Stimulated activated effector memory CD8-positive, alpha-beta T cell treated with anti-CD3 and anti-CD28 coated beads, Interleukin-12 subunit alpha, Interleukin-12 subunit beta, amount 100 ng/mL, for 72 hours (primary cell): ENCODE results near the gene GSX2.
"Not testable (repeated sequence)": the region's sequence is repeated elsewhere in the genome, so short reads cannot be mapped to it uniquely, and the experiment has no call there.

Source experiments
- ATAC-seq: fragments of 150-1000 bp; cut with Tn5 transposase; 2 replicates; pipeline ENCODE4 v1.10.0; 2021
- DNase-seq, 2 donors: peaks; one replicate each; pipeline ENCODE4 v3.0.0; 2021 to 2022; ENCODE audit warnings: low spot score in 2 of 2
- H3K27ac Mint-ChIP-seq: one replicate; pipeline ENCODE4 v1.8.0; 2022; ENCODE audit warnings: mild to moderate bottlenecking, mixed read lengths
- H3K36me3 Mint-ChIP-seq: one replicate; pipeline ENCODE4 v1.8.0; 2022; ENCODE audit warnings: mild to moderate bottlenecking, mixed read lengths
- H3K4me1 Mint-ChIP-seq: one replicate; pipeline ENCODE4 v1.8.0; 2022; ENCODE audit warnings: mixed read lengths
- H3K4me3 Mint-ChIP-seq: one replicate; pipeline ENCODE4 v1.8.0; 2022; ENCODE audit warnings: mild to moderate bottlenecking, mixed read lengths
- H3K9me3 Mint-ChIP-seq: one replicate; pipeline ENCODE4 v1.8.0; 2022; ENCODE audit warnings: mixed read lengths

The GSX2 gene

GRCh38 chr4:54099748-54100574, at the start of gene GSX2:
TSS of gene GSX2 (plus strand) at chr4:54100163. CDS start at chr4:54100345, 182 bp downstream.
- H3K4me3 Mint-ChIP-seq: peak within 1 kb of the TSS; percentile 61
- no peaks in the 10 kb centered on the region for H3K9me3 Mint-ChIP-seq
- ATAC-seq (peak; percentile 22), DNase-seq (no peak)
- H3K36me3 Mint-ChIP-seq: no peaks in the 10 kb centered on the region
- no peak within 1 kb of the TSS for H3K27ac Mint-ChIP-seq
- peaks cover 53% of the 10 kb centered on the region for H3K4me1 Mint-ChIP-seq

GRCh38 chr4:54050214-54050904, 49.6 kb upstream of the GSX2 start:
- no peak for ATAC-seq
- no peak overlapping the region for H3K4me3 Mint-ChIP-seq
- H3K4me1 Mint-ChIP-seq: peaks cover 42% of the 10 kb centered on the region
- no peak overlapping the region for H3K27ac Mint-ChIP-seq
- H3K9me3 Mint-ChIP-seq: no peaks in the 10 kb centered on the region
- no peak for DNase-seq
- H3K36me3 Mint-ChIP-seq: peaks cover 35% of the 10 kb centered on the region

- H3K36me3 Mint-ChIP-seq: peaks cover 21% of the 10 kb centered on the region
- not testable (repeated sequence) for H3K4me3 Mint-ChIP-seq, DNase-seq, H3K9me3 Mint-ChIP-seq, H3K27ac Mint-ChIP-seq, ATAC-seq
- H3K4me1 Mint-ChIP-seq: peaks cover 68% of the 10 kb centered on the region
These were observed 46.6 kb upstream of the GSX2 start for GRCh38 chr4:54053322-54053721.

- Mint-ChIP-seq H3K4me1 (peaks cover 70% of the 10 kb centered on the region), H3K36me3 (peaks cover 20% of the 10 kb centered on the region), H3K4me3 (no peak overlapping the region), H3K9me3 (no peaks in the 10 kb centered on the region), H3K27ac (no peak overlapping the region)
- no peak for DNase-seq
- no peak for ATAC-seq
These were observed 45.5 kb upstream of the GSX2 start for GRCh38 chr4:54054501-54054900.

DNA sequence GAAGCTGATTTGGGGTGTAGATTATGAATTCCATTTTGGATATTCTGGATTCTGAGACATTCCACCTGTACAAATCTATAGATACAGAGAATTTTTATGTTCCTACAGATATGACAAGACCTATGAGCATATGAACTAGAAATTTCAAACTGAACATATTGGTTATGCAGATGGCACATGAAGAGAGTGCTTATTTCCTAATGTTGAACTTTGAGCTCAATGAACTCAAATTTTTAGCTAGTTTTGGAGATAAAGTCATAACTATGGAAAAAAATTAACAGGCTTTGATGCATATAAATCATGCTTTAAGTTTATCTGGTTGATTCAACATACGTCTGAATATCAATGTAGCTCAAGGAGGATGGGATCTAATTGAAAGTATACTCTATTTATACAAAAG, 44.5 kb upstream of the GSX2 start:
- Mint-ChIP-seq H3K36me3 (peaks cover 29% of the 10 kb centered on the region), H3K9me3 (no peaks in the 10 kb centered on the region)

DNA sequence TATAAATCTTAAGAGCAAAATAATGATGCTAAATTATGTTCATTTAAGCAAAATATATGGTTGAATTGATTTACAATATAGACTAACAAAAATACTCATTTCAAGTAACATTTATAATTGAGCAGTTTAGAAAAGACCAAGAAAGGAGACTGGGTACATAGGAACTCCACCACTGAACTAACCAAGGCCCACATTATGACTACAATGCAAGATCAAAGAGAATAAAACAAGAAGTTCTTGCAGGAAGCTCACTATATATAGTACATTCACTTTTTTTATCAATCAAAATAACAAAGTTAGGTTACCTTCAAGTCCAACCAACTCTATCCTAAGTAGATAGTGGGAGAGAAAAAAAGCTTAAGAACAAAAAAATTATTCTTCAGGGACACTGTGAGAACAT, 43.6 kb upstream of the GSX2 start:
- no peak overlapping the region for H3K27ac Mint-ChIP-seq
- H3K4me1 Mint-ChIP-seq: peaks cover 66% of the 10 kb centered on the region
- H3K36me3 Mint-ChIP-seq: peaks cover 34% of the 10 kb centered on the region
- ATAC-seq (peak; percentile 40), DNase-seq (no peak)
- H3K4me3 Mint-ChIP-seq: peak overlapping the region; percentile 65
- no peaks in the 10 kb centered on the region for H3K9me3 Mint-ChIP-seq

More for the DNA sequence above, 44.5 kb upstream of the GSX2 start:
- ATAC-seq: no peak
- H3K4me1 Mint-ChIP-seq: peaks cover 71% of the 10 kb centered on the region
- DNase-seq: no peak
- H3K4me3 Mint-ChIP-seq: no peak overlapping the region
- no peak overlapping the region for H3K27ac Mint-ChIP-seq

- peaks cover 49% of the 10 kb centered on the region for H3K36me3 Mint-ChIP-seq
- peak overlapping the region; percentile 65 for H3K4me3 Mint-ChIP-seq
- H3K4me1 Mint-ChIP-seq: peaks cover 66% of the 10 kb centered on the region
- H3K9me3 Mint-ChIP-seq: no peaks in the 10 kb centered on the region
- peak; percentile 85 for ATAC-seq
- DNase-seq: no peak
- H3K27ac Mint-ChIP-seq: no peak overlapping the region
These were observed 41.8 kb upstream of the GSX2 start for GRCh38 chr4:54058171-54058570.

DNA sequence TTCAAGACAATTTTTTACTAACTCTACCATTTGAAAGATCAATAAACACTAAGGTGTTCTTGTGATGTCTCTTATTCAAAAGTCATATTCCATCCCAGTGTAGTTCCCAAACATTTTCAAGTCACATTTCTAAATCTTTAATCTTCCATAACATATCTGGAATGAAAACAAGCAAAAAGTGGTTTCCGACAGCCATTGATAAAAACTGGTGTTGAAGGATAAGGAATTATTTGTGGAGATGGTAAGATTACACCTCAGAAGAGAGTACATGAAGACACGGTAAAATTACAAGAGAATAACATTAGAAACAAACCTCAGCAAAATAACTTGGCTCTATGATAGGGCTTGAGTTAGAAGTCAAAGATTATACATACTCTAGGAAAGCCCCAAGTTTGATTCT, 39.8 kb upstream of the GSX2 start:
- Mint-ChIP-seq H3K4me1 (peaks cover 57% of the 10 kb centered on the region), H3K27ac (no peak overlapping the region), H3K36me3 (peaks cover 62% of the 10 kb centered on the region), H3K4me3 (peak overlapping the region; percentile 89), H3K9me3 (no peaks in the 10 kb centered on the region)
- DNase-seq (no peak), ATAC-seq (no peak)

- no peak overlapping the region for H3K27ac Mint-ChIP-seq
- peaks cover 61% of the 10 kb centered on the region for H3K36me3 Mint-ChIP-seq
- peak overlapping the region; percentile 89 for H3K4me3 Mint-ChIP-seq
- peaks cover 59% of the 10 kb centered on the region for H3K4me1 Mint-ChIP-seq
- ATAC-seq (no peak), DNase-seq (no peak)
- H3K9me3 Mint-ChIP-seq: no peaks in the 10 kb centered on the region
These were observed 38.9 kb upstream of the GSX2 start for GRCh38 chr4:54061067-54061466.

GRCh38 chr4:54061873-54062272, 38.1 kb upstream of the GSX2 start:
- H3K4me1 Mint-ChIP-seq: peaks cover 53% of the 10 kb centered on the region
- H3K27ac Mint-ChIP-seq: no peak overlapping the region
- ATAC-seq (no peak), DNase-seq (no peak)
- H3K4me3 Mint-ChIP-seq: peak overlapping the region; percentile 89
- peaks cover 61% of the 10 kb centered on the region for H3K36me3 Mint-ChIP-seq
- no peaks in the 10 kb centered on the region for H3K9me3 Mint-ChIP-seq

DNA sequence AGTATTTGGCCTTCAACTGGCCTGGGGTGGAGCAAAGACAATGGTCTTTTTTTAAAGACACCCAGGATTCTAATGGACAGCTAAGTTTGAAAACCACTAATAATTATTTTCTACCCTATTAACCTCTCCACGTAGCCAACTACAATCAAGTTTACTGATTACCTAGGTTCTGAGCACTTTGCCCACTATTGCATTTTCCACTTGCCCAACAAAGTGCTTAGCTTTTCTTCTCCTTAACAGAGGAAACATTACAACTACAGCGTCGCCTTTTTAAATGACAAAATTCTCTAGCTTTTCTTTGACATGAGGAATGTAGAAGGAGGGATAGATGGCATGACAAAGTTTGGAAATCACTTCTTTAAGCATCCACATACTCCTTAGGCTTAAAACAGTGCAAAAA, 37.6 kb upstream of the GSX2 start:
- Mint-ChIP-seq H3K27ac (peak overlapping the region; percentile 97), H3K4me1 (peaks cover 47% of the 10 kb centered on the region), H3K9me3 (no peaks in the 10 kb centered on the region), H3K36me3 (peaks cover 61% of the 10 kb centered on the region), H3K4me3 (peak overlapping the region; percentile 89)
- ATAC-seq: no peak
- no peak for DNase-seq

DNA sequence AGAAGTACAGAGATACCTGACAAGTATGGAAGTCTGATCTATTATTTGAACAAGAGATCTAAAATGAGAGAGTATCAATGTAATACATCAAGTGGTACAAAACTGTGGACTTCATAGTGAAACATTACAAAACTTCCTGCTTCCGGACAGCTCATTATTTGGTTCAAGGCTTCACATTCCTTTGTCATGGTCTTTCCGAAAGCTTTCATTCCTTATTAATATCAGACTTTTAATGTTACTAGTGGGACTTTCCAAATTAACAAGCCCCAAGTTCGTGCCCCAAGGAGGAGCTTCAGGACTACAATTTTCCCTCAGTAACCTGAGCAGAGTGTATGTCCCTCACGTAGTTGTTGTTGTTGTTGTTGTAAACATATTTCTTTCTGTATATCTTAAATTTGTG, 36.7 kb upstream of the GSX2 start:
- Mint-ChIP-seq H3K36me3 (peaks cover 58% of the 10 kb centered on the region), H3K27ac (peak overlapping the region; percentile 97), H3K9me3 (no peaks in the 10 kb centered on the region), H3K4me3 (peak overlapping the region; percentile 89), H3K4me1 (peaks cover 39% of the 10 kb centered on the region)
- DNase-seq: no peak
- ATAC-seq: peak; percentile 39

DNA sequence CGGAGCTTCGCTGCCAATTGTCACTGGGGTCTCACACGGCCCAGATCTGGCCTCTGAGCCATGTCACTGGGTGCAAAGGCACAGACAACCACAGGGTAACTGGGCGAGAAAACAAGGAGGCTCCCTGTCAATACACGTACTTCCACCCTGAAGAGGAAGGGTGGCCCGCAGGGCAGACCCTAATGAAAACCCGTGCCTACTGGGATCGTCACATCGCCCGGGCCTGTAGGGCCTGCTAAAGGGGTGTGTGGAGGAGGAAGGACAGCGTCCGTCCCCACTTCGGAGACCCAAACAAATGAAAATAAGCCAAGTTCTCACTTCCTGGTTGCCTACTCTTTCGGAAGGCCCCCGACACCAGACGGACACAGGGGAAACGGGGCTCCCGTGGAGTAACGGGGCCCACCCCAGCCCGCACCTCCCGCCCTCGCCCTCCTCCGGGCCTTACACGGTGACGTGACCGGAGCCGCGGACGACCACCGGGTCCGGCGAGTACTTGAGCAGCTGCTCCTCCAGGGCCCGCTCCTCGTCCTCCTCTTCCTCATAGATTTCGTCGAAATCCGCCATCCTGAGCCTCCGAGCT, 36.1 kb upstream of the GSX2 start:
- ATAC-seq (peak; percentile 36), DNase-seq (peak in 1 of 2 donors; percentile 78)
- Mint-ChIP-seq H3K4me3 (peak overlapping the region; percentile 89), H3K4me1 (peaks cover 33% of the 10 kb centered on the region), H3K9me3 (no peaks in the 10 kb centered on the region), H3K27ac (peak overlapping the region; percentile 97), H3K36me3 (peaks cover 52% of the 10 kb centered on the region)

DNA sequence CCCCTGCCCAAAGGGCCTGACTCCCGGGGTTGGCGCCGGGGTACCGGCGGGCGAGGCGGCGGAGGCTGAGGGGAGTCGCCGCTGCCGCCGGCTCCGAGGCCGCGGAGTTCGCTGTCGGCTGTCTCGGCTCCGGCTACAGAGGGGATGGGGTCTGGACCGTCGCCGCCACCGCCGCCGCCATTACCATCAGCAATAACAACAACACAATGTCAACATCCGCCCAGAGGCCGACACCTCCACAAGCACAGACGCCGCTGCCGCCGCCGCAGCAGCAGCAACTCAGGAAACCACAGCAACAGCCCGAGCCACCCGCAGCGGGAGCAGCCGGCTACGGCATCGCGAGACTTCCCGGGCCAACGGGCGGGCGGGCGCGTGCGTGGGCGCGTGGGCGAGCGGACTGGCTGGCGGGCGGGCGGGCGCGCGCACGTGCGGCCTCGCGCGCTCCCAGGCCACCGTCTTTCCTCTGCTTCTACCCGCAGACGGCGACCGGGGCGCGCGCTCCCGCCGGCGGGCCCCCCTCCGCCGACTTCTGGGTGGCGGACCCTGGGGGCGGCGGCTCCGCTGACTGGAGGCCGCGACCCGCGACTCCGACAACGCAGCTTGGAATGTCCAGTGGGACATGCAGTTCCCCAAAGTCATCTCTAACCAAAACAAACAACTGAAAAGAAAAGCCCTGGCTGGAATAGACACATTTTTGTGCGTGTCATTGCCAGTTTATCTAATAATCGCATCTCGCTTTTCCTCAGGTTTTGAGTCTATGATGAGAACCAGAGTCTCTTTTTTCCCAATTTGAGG, 35.4 kb upstream of the GSX2 start, which contains the start of gene CHIC2:
CHIC2 (minus strand) TSS at position 289 of the 795 bp plus-strand sequence. CDS start 305 bp downstream, outside the sequence.
- H3K4me3 Mint-ChIP-seq: peak within 1 kb of the TSS; percentile 89
- peaks cover 32% of the 10 kb centered on the region for H3K4me1 Mint-ChIP-seq
- peak within 1 kb of the TSS; percentile 97 for H3K27ac Mint-ChIP-seq
- H3K36me3 Mint-ChIP-seq: peaks cover 49% of the 10 kb centered on the region
- DNase-seq (peak; percentile 94 to 96), ATAC-seq (peak; percentile 94)
- H3K9me3 Mint-ChIP-seq: no peaks in the 10 kb centered on the region
